Glomerular endothelial cell (primary cell): Measurements from ENCODE around the gene RRP1. TPM values are rescaled to one million over a fixed set of nuclear protein-coding genes. Genes with fewer than 3 reads are reported as not detected.
"Not testable (repeated sequence)": the region's sequence is repeated elsewhere in the genome, so short reads cannot be mapped to it uniquely, and the experiment has no call there.

ENCODE experiments used
- DNase-seq: peaks from one replicate; pipeline ENCODE4 v3.0.0-alpha.2; 2011; ENCODE audit warnings: low read depth, low spot score; ENCODE audit errors: extremely low read depth
- total RNA-seq: library from RNA; depleted of rRNA; stranded (reverse); fragments of >200 nt; gene quantifications from 2 replicates; pipeline ENCODE4 v1.2.3, GENCODE V29; 2015

Gene RRP1
- total RNA-seq, 1 donor from 2014 or later: 27.4 TPM

- no peak for DNase-seq
These were observed 42.8 kb downstream of the RRP1 start for GRCh38 chr21:43832158-43832550.

GRCh38 chr21:43832648-43833047, 43.3 kb downstream of the RRP1 start:
- no peak for DNase-seq

- DNase-seq: no peak
These were observed 44.9 kb downstream of the RRP1 start for GRCh38 chr21:43834146-43834905.

GRCh38 chr21:43835050-43835449, 45.7 kb downstream of the RRP1 start:
- no peak for DNase-seq

GRCh38 chr21:43835861-43836260, 46.5 kb downstream of the RRP1 start:
- DNase-seq: no peak

- DNase-seq: no peak
These were observed 47.2 kb downstream of the RRP1 start for GRCh38 chr21:43836616-43837015.

- no peak for DNase-seq
These were observed 50.9 kb downstream of the RRP1 start for GRCh38 chr21:43840259-43840658.

- no peak for DNase-seq
These were observed 53.4 kb downstream of the RRP1 start for GRCh38 chr21:43842742-43843141.

- DNase-seq: not testable (repeated sequence)
These were observed 55.5 kb downstream of the RRP1 start for GRCh38 chr21:43844906-43845305.

GRCh38 chr21:43845386-43845785, 56.0 kb downstream of the RRP1 start:
- DNase-seq: no peak

GRCh38 chr21:43846430-43846829, 57.1 kb downstream of the RRP1 start:
- no peak for DNase-seq

- no peak for DNase-seq
These were observed 57.9 kb downstream of the RRP1 start for GRCh38 chr21:43847301-43847700.

GRCh38 chr21:43848771-43849170, 59.4 kb downstream of the RRP1 start:
- DNase-seq: no peak

- no peak for DNase-seq
These were observed 60.3 kb downstream of the RRP1 start for GRCh38 chr21:43849532-43850299.

GRCh38 chr21:43850728-43851295, 61.4 kb downstream of the RRP1 start:
- DNase-seq: no peak

- no peak for DNase-seq
These were observed 62.2 kb downstream of the RRP1 start for GRCh38 chr21:43851593-43851992.

GRCh38 chr21:43853851-43854772, 64.7 kb downstream of the RRP1 start:
- no peak for DNase-seq
